AG10803 (cell line): Measurements from ENCODE around the gene NYAP1.
"Not testable (repeated sequence)": the region's sequence is repeated elsewhere in the genome, so short reads cannot be mapped to it uniquely, and the experiment has no call there.

Experiments
- DNase-seq: peaks from one replicate; pipeline ENCODE4 v3.0.0; 2010; ENCODE audit warnings: low read depth
- H3K4me3 ChIP-seq: 2 replicates; pipeline ENCODE4 v1.5.1; 2011; ENCODE audit warnings: mild to moderate bottlenecking, low read length, control low read depth
- TF ChIP-seq, protein P1 (sequence below): conservative IDR thresholded peaks from 2 replicates; pipeline ENCODE4 v1.5.1; 2011; ENCODE audit warnings: mild to moderate bottlenecking, low read length, control low read depth, inconsistent platforms

The NYAP1 gene

DNA sequence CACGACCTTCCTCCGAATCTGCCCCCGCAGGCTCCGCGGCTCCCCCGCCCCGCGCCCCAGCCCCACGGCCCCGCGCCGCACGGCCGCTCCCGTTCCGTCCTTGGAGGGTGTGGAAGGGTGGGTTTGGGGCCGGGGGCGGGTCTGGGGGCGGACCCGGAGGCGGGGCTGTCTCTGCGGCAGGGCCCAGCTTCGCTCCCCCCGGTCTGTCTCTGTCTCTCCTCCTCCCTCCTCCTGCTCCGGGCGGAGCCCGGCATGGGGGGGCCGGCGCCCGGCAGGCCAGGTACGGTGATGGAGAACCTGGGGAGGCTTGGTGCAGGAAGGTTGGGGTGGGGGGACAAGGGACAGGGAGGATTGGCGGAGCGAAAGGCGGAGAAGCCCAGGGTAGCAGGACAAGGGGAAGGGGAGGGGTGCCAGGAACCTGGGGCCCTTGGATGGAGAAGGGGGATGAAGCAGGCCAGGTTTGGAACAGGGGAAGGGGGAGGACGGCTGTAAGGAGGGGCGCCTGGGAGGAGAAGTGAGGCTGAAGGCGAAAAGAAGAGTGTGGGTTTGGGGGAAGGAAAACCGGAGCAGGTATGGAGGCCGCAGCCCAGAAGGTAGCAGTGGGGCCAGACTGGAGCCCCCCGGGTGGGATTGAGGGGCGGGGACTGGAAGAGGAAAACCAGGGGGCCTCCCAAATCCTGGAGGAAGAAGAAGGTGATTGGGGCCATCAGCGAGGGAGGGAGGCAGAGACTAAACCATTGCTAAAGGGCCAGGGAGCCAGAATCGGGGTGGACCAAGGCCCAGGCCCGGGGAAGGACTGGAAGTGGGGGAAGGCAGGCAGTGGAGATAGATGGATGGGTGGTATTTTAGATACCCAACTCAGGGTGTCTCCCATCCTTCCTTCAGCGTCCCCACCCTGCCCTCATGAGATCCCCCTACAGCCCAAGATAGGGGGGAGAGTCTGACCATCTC lies at the start of gene NYAP1:
Gene NYAP1, plus strand, starts transcription at position 206 of the 951 bp plus-strand sequence. CDS start 1,385 bp downstream, outside the sequence.
- TF ChIP-seq, protein P1, sequence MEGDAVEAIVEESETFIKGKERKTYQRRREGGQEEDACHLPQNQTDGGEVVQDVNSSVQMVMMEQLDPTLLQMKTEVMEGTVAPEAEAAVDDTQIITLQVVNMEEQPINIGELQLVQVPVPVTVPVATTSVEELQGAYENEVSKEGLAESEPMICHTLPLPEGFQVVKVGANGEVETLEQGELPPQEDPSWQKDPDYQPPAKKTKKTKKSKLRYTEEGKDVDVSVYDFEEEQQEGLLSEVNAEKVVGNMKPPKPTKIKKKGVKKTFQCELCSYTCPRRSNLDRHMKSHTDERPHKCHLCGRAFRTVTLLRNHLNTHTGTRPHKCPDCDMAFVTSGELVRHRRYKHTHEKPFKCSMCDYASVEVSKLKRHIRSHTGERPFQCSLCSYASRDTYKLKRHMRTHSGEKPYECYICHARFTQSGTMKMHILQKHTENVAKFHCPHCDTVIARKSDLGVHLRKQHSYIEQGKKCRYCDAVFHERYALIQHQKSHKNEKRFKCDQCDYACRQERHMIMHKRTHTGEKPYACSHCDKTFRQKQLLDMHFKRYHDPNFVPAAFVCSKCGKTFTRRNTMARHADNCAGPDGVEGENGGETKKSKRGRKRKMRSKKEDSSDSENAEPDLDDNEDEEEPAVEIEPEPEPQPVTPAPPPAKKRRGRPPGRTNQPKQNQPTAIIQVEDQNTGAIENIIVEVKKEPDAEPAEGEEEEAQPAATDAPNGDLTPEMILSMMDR = no peak
- DNase-seq = no peak
- peak within 1 kb of the TSS; percentile 57 for H3K4me3 ChIP-seq

DNA sequence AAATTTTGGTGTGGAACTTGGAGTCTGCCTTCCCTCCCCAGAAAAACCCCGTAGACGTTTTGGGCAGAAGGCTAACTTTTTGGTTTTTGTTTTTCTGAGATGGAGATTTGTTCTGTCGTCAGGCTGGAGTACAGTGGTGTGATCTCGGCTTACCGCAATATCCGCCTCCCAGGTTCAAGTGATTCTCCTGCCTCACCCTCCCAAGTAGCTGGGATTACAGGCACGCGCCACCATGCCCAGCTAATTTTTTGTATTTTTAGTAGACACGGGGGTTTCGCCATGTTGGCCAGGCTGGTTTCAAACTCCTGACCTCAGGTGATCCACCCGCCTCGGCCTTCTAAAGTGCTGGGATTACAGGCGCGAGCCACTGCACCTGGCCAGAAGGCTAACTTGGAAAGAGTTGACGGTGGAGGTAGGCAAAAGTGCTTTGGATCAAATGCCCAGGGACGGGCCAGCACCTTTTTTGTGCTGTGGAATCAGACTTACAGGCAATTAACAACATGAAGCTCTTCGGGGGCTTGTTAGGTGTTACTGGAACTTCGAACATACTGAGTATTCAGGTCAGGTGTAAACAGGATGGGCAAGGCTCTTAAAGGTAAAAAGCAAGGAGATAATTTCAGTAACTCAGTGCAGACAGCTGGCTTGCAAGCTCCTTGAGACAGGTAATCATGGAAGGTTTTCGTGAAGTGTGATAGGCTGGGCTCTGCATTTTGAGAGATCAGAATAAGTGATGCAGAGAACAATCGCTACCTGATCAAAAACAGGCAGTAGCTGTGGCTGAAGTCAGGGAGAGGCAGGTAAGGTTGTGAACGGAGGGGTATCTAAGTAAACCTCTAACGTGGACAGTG lies 49.2 kb upstream of the NYAP1 start:
- no peak for DNase-seq
- TF ChIP-seq, protein P1 = no peak
- peak overlapping the region; percentile 86 for H3K4me3 ChIP-seq

DNA sequence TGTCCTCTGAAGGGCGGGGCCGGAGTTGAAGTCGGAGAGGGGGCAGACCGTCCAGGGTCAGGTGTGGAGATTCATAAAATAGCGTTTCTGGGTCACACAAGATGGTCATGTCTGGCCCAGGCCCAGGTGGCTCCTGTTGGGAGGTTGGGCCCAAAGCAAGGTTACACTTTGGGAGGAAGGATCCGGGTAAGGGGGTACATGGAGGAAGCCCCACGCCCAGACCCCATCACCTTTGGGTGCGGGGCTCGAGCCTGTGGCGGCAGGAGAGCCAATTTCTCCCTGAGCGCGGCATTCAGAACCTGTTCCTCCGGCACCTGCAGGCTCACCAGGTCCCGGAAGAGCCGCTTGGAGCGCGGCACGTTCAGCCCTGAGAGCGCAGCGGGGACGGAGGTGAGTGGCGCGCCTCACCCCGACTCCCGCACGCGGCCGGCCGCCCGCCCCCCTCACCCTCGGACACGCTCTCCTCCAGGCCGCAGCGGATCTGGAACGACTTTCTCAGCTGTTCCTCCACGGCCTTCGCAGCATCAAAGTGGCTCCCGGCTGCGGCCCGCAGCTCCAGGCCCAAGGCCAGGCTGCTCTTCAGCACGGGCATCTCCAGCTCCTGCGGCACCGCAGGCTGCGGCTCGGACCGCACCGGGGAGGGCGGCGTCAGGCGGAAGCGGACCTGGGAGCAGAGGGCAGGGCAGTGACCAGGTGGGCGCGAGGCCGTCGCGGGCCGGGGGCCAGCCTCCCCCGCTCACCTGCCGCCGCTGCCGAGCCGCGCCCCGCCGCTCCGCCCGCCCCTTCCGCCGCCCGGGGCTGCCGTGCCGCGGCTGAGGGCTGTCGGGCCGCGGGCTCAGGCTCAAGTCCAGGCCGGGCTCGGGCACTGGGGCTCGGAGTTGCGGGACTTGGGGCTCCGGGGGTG lies 48.1 kb upstream of the NYAP1 start:
- TF ChIP-seq, protein P1 = no peak
- peak; percentile 27 for DNase-seq
- H3K4me3 ChIP-seq = peak overlapping the region; percentile 86

DNA sequence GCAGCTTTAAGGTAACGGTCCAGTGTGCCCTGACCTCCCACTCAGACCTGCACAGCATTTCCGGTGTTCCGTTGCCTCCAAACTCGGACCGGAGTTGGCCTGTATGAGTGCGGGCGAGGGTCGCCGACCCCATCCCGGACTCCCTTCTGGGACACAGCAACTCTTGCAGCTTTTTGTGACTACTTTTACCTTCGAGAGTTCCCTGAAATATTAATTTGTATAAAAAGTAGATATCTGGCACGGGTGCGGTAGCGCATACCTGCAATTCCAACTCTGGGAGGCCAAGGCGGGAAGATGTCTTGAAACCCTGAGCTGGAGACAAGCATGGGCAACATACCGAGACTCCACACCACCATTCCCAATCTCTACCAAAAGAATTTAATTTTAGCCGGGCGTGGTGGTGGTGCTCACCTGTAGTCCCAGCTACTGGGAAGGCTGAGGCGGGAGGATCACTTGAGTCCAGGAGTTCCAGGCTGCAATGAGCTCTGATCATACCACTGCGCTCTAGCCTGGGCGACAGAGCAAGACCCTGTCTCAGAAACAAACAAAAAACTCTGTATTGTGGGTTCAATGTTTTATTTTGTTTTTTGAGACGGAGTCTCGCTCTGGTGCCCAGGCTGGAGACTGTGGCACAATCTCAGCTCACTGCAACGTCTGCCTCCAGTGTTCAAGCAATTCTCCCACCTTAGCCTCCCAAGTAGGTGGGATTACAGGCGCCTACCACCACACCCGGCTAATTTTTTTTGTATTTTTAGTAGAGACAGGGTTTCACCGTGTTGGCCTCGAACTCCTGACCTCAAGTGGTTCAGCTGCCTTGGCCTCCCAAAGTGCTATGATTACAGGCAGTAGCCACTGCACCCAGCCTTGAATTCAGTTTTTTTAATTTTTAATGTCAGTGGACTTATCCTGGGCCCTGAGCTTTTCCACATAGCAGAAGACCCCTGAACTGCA lies 46.3 kb upstream of the NYAP1 start:
- TF ChIP-seq, protein P1 = no peak
- H3K4me3 ChIP-seq = no peak overlapping the region
- no peak for DNase-seq

DNA sequence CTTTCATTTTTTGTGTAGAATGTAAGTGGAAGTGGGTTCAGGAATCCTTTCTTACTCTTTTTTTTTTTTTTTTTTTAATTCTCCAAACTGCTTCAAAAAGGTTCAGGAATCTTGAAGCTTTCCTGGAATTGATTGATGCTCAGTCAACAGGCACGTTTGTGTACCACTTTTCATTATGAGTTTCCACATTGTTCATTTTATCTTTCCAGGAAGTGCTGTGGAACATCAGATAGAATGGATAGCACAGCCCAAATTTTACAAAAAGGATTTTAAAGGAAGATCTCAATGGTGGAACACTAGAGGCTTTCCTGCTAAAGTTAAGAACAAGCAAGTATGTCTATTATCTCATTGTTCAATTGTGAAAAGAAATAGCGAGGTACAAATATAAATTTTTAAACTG lies 45.6 kb upstream of the NYAP1 start:
- DNase-seq = no peak
- H3K4me3 ChIP-seq = no peak overlapping the region

DNA sequence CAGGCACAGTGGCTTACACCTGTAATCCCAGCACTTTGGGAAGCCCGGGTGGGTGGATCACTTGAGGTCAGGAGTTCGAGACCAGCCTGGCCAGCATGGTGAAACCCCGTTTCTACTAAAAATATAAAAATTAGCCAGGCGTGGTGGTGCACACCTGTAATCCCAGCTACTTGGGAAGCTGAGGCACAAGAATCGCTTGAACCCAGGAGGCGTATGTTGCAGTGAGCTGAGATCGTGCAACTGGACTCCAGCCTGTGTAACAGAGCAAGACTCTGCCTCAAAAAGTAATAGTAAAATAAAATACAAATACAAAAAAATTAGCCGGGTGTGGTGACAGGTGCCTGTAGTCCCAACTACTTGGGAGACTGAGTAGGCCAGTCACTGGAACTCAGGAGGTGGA lies 45.0 kb upstream of the NYAP1 start:
- H3K4me3 ChIP-seq, DNase-seq: not testable (repeated sequence)

More for the DNA sequence above, 45.6 kb upstream of the NYAP1 start:
- TF ChIP-seq, protein P1 = no peak

DNA sequence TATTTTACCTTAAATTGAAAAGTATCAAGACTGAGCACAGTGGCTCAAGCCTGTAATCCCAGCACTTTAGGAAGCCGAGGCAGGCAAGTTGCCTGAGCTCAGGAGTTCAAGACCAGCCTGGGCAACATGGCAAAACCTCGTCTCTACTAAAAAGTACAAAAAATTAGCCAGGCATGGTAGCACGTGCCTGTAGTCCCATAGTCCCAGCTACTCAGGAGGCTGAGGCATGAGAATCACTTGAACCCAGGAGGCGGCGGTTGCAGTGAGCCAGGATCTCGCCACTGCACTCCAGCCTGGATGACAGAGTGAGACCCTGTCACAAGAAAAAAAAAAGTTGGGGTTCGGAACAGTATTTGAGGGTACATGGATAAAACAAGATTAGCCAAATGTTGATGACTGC lies 44.5 kb upstream of the NYAP1 start:
- H3K4me3 ChIP-seq, DNase-seq: not testable (repeated sequence)
